ENCODE data around the gene C5orf24.
"Not testable (repeated sequence)": the region's sequence is repeated elsewhere in the genome, so short reads cannot be mapped to it uniquely, and the experiment has no call there.

C5orf24 gene

DNA sequence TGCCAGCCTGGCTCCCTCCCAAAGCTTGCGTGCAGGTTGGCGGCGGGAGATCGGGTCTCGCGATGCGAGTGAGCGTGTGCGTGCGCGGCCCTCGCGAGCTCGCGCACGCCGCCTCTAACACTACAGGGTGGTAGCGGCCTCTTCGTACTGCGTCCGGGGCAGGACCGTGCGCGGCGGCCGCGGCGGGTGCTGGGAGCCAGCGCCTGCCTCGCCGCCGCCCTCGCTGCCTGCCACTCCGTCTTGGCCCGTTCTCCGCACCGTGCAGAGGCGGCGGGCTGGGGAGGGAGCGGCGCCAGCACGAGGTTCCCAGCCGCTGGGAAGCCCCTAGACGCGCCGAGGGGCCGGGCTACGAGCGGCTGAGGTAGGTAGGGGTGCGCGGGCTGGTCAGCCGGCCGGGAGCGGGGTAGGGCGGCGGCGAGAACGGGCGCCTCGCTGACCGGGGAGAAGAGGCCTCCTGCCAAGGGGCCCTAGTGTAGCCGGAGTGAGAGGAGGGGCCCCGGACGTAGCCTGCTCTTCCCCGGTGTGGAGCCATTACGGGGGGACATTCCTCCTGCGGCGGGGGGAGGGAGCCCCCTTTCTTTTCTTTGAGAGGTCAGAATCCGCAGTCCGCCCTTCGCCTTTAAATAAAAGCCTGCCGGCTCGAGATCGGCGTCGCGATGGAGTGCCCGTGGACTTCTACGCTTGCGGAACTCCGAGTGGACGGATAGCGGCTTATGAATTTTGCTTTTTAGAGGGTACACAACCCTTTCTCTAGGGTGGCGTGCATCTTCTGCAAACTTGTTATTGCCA is at the start of gene C5orf24:
C5orf24 (plus strand) TSS at position 117 of the 789 bp plus-strand sequence. CDS start 8,933 bp downstream, outside the sequence.
- DNase-seq: peak; percentile 94

DNA sequence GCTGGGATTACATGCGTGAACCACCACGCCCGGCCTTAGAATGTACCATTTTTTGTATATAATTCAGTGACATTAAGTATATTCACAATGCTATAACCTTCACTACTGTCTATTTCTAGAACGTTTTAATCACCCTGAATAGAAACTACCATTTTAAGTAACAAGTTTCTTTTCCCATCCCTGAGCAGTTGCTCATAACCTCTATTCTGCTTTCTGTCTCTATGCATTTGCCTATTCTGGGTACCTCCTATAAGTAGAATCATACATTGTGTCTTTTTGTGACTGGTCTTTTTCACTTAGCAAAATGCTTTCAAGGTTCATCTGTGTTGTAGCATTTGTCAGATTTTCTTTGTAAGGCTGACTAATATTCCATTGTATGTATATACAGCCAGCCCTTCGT is 47.3 kb upstream of the C5orf24 start:
- DNase-seq: no peak

DNA sequence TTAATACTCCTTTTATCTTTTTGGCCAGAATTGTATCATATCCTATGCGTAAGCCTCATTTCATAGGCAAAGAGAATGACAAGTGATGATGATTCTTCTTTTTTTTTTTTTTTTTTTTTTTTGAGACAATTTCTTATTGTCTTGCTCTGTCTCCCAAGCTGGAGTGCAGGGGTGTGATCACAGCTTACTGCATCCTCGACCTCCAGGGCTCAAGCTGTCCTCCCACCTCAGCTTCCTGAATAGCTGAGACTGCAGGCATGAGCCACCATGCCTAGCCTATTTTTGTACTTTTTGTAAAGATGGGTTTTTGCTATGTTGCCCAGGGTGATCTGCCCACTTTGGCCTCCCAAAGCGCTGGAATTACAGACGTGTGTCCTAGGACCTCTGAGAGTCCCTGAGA is 41.9 kb upstream of the C5orf24 start:
- no peak for DNase-seq

DNA sequence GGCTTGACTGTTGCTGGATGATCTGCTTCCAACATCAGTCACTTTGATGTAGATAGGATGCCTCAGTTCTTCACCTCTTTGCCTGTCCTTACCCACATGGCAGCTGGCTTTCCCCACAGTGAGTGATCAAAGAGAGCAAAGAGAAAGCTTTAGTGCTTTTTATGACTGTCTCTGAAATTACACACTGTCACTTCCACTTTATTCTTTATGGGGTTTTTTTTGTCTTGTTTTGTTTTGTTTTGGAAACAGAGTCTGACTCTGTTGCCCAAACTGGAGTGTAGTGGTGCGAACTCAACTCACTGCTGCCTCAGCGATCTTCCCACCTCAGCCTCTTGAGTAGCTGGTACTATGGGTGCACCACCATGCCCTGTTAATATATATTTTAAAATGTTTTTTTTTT is 32.4 kb upstream of the C5orf24 start:
- DNase-seq: no peak

DNA sequence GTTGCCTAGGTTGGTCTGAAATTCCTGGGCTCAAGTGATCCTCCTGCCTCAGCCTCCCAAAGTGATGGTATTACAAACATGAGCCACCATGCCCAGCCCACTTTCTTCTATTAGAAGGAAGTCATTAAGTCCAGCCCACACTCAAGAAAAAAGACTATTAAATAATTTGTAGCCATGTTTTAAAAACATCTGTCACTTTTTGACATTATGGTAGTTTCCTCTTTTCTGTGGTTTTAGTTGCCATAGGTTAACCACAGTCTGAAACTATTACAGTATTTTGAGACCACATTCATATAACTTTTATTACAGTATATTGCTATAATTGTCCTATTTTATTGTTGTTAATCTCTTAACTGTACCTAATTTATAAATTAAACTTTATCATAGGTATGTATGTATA is 31.9 kb upstream of the C5orf24 start:
- no peak for DNase-seq

DNA sequence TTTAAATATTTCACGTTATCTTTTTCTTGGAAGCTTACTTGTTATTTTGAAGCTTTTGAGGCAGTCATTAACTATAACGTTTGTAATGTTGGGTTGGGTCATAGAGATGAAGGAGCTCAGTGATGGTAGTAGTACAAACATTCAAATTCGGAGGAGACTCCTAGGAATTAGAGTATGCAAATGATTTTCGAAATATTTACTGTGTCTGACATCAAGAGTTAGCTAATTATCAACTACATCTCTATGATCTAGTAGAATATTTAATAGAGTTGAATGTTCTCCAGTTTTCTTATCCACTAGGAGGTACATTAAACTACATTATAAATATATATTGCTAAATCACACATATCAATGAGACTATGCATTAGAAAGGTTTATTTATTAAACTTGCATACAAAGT is 28.8 kb upstream of the C5orf24 start:
- DNase-seq: no peak

DNA sequence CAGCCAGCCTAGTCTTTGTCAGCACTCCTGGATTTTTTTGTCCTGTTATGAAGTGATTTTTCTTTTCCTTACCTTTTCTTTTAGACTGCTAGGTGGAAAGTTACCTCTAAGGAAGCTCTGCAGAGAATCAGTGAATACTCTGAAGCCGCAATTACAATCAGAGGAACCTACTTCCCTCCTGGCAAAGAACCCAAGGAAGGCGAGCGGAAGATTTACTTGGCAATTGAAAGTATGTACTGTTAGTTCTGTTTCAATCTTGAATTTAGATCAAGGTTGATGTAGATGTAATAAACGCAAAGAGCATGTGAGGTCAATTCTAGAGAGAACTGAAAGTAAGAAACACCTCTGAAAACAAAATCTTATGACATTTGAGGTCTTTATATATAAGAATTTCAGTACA is 27.0 kb upstream of the C5orf24 start:
- DNase-seq: no peak

DNA sequence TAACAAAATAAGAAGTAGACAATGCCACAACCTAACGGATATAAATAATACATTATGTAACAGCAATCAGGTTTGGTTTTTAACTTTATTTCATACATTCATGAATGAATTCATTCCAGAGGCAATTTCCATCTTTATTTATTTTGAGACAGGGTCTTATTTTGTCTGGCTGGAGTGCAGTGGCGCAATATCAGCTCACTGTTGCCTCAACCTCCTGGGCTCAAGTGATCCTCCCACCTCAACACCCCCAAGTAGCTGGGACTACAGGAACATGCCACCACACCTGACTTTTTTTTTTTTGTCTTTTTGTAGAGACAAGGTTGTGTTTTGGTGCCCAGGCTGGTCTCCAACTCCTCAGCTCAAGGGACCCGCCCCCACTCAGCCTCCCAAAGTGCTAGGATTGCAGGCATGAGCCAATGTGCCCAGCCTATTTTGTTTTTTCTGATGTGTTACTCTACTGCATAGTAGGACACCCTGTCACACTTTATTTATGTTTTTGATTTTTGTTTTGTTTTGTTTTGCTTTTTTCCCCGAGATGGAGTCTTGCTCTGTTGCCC is 26.3 kb upstream of the C5orf24 start:
- no peak for DNase-seq

DNA sequence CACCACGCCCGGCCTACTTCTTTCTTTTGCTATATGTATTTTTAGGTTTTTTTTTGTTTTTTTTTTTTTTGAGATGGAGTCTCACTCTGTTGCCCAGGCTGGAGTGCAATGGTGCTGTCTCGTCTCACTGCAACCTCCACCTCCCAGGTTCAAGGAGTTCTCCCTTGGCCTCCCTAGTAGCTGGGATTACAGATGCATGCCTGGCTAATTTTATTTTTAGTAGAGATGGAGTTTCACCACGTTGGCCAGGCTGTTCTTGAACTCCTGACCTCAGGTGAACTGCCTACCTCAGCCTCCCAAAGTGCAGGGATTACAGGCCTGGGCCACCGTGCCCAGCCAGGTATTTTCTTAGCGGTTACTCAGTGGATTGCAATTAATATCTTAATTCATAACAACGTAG is 23.9 kb upstream of the C5orf24 start:
- no peak for DNase-seq

DNA sequence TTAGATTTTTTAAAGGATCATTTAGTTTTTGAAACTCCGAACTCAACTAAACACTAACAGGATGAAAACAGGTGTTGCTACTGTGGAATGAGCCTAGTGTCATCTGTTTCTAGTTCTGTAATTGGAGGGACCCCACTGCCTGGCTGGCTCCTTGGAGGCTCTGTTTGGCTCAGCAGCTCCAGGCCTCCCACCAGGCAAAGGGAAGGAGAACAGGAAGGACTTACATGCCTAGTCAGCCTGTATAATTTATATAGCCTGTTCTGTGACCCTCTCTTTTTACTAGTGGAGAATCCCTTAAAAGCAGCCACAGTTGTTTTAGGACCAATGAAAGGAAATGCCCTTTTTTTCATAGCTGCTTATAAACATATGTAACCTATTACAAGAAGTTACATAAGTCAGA is 21.1 kb upstream of the C5orf24 start:
- no peak for DNase-seq

DNA sequence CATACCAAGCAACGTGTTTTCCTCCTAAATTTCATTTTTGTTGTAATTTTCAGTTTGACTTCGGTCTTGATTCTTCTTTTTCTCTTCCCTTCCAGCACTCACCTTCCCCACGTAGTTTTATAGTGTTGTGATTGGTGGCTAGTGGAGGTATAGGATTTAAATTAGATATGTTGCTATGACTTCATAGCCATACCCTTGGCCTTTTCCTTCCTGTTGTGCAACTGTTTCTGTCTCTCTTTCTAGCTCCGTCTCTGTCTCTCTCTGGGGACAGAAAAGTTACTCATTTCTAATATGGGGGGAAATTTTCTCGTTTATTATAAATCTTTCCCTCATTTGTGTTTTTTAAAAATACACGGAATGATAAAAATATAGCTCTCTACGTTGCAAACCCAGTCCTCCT is 20.6 kb upstream of the C5orf24 start:
- DNase-seq: no peak

DNA sequence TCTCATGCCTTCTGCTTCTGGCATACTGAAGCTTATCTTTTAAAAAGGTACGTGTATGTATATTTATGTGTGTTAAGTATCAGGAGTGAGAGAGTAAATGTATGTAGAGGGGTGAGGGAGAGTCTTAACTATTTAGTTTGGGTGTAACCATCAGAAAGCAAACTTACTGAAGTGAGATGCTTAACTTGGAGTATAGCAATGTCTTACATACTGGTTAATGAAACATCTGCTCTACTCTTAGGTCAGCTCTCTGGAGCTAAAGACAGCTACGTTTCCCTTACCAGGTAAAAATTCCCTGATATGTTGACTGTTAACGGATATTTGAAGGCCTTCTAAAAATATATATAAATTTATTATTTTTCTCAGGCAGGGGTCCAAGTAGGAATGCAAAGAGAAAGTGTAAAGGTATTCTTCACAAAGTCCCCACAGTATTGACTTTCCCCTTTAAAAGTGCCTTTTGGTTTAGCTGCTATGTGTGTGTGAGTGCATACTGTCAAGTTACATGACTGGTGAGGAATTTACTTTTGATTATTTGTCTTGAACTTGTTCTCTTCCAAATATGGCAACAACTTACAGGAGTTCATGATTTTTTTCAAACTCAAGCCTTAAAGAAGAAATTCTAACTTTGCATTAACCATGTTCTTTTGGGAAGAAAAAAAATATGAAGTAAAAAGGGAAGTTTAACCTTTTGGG is 12.3 kb upstream of the C5orf24 start:
- DNase-seq: no peak

DNA sequence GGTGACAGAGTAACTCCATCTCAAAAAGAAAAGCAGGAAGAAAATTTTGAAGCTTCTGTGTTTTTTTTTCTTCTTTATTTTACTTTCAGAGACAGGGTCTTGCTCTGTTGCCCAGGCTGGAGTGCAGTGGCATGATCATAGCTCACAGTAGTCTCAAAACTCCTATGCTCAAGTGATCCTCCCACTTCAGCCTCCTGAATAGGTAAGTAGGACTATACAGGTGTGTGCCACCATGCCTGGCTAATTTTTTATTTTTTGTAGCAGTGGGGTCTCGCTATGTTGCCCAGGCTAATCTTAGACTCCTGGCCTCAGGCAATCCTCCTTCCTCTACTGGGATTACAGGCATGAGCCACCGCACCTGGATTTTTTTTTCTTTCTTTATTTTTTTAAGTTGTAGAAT is 10.1 kb upstream of the C5orf24 start:
- no peak for DNase-seq

DNA sequence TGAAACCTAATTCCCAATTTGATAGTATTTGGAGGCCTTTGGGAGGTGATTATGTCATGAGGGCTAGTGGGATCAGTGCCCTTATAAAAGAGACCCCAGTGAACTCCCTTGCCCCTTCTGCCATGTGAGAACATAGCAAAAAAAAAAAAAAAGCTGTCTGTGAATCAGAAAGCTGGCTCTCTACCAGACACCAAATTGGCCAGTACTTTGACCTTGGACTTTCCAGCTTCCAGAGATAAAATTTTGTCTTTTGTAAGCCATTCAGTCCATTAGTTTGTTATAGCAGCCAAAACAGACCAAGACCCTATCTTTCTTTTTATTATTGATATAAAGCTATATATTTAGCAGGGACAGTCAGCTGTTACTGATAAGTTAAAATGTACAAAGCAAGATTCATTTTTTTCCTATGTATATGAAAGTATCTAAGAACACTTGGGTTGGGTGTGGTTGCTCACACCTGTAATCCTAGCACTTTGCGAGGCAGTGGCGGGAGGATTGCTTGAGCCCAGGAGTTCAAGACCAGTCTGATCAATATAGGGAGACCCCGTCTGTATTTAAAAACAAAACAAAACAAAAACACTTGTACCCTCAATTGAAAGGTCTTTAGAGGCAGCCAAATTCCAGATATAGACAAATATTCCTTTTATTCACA is 8.1 kb upstream of the C5orf24 start:
- DNase-seq: no peak

DNA sequence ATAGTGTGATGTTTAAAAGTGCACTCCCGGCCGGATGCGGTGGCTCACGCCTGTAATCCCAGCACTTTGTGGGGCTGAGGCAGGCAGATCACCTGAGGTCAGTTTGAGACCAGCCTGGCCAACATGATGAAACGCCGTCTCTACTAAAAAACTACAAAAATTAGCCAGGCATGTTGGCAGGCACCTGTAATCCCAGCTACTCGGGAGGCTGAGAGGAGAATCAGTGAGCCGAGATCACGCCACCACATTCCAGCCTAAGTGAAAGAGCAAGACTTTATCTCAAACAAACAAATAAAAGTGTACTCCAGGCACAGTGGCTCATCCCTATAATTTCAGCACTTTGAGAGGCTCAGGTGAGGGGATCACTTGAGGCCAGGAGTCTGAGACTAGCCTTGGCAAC is 7.4 kb upstream of the C5orf24 start:
- not testable (repeated sequence) for DNase-seq

DNA sequence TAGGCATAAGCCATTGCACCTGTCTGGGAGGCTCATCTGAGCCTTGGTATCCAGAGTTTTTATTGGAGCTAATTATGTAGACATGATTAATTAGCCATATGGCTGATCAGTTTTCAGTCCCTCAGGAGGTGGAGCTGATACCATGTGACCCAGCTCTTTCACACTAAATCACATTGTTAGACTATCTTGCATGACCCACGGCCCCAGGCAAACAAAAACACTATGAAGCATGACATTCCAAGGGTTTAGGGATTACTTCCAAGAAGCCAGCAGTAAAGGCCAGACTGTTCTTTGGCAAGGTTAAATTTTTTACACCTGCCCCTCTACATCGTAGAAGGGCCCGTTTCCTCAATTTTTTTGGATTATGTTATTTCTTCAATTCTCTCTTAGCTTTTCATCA is 5.0 kb upstream of the C5orf24 start:
- DNase-seq: peak; percentile 61

DNA sequence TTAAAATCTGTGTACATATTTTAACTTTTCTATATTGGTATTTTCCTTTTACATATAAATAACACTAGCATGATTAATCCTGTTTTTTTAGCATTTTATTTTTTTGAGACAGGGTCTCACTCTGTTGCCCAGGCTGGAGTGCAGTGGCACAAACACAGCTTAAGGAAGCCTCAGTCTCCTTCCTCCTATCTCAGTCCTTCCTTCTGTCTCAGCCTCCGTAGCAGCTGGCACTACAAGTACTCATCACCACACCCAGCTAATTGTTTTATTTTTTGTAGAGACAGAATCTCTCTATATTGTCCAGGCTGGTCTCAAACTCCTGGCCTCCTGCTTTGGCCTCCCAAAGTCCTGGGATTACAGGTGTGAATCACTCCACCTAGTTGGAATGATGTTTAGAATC is 1.5 kb upstream of the C5orf24 start:
- no peak for DNase-seq

DNA sequence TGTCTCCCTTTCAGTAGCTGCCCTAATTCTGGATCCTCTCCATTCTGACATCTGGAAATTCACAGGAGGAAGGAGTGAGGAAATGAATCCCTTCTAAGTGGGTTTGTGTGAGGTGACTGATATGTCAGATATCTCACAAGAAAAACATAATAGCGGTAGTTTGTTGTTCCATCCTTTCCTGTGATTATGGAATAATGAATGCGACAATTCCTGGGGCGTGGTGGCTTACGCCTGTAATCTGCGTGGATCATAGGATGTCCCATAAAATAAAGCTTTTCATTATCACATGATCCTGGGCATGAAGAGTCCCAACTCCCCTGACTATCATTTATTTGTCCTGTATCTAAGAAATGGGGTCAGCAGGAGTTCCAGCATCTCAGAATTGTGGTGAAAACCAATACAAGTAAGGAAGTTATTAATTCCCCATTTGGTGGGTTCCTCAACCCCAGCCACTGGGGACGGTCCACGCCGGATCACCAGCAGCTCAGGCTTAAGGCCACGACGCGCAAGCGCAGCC is 375 bp upstream of the C5orf24 start:
- peak; percentile 45 for DNase-seq

DNA sequence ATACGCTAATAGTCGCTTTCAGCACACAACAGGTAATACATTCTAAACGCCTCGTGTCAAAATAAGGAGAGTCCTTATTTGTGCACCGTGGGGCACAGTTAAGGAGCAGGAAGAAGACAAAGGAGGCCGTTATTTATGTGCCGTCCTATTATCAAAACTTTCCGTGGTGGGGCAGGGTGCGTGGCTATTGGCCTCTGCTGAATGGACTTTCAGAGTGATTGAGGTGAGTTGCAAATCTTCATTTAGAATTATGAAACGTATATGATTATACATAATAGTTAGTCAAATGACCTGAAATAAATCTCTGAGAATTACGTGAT is 833 bp downstream of the C5orf24 start:
- DNase-seq: peak; percentile 45

DNA sequence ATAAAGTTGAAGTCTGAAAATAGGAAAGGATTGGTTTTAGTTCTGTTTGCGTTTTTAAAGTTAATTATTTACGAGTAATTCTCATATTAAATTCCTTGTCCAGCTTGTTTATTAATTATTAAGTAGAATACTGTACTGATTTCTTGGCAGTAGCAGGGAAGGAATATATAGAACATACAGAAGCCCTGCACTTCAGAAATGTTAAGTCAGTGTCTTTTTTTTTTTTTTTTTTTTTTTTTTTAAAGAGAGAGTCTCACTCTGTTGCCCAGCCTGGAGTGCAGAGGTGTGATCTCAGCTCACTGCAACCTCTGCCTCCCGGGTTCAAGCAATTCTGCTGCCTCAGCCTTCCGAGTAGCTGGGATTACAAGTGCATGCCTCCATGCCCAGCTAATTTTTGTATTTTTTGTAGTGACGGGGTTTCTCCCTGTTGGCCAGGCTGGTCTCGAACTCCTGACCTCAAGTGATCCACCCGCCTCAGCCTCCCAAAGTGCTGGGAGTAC is 3.7 kb downstream of the C5orf24 start:
- DNase-seq: not testable (repeated sequence)

DNA sequence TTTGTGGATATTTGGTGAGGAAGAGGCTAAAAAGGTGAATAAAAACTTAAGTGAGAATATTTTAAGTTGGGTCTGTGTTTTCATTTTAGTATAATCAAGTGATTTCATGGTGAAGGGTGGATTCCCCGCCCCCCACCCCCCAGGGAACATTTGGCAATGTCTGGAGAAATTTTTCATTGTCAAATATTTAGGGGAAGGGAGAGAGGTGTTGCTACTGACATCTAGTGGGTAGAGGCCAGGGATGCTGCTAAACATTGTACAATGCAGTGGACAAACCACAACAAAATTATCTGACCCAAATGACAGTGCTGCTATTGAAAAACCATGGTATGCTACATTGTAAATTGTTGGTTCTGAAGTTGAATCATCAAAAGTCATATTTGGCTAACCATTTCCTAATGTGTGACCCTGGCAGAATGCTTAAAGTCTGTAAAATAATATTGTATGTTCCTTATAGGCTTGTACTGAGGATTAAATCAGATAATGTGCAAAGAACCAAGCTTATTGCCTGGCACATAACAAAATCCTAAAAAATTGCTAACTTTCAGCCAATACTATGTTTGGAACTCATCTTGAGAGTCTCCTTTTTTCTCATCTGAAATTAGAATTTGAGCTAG is 5.6 kb downstream of the C5orf24 start:
- peak; percentile 30 for DNase-seq

DNA sequence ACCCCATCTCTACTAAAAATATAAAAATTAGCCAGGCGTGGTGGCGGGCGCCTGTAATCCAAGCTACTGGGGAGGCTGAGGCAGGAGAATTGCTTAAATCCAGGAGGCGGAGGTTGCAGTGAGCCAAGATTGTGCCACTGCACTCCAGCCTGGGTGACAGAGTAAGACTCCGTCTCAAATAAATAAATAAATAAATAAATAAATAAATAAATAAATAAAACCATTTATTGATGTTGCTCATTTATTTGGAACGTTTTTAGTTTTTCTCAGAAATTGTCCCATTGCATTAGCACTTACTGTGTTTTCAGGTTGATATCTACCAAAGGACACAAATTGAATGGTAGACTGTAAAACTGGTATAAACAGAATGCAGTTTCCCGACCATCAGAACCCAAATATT is 10.7 kb downstream of the C5orf24 start:
- not testable (repeated sequence) for DNase-seq

DNA sequence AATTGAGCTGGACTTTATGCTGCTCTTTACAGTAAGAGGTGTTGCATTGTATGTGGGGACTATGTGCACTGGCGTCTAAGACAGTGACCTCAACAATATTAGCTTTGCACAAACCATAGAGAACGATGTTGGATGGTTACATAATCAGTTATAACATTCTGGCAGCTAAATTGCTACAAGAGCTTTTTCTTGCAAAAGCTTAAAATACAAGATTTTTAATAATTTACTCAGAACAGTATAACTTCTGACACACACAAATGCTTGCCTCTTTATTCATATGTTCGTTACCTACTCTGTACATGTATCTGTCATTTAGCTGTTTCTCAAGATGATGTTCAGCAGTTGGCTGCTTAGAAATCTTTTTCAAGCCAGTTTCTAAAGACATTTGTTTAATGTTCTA is 11.6 kb downstream of the C5orf24 start:
- no peak for DNase-seq

All from NCI-H82 (cell line).